GM23338 (cell line): Measurements from ENCODE around the gene ARFIP1. TPM values are rescaled to one million over a fixed set of nuclear protein-coding genes. Genes with fewer than 3 reads are reported as not detected.

ENCODE experiments used
- ATAC-seq: fragments of 200-7000 bp; cut with Tn5 transposase; 3 replicates; pipeline ENCODE4 v1.9.1; 2020
- DNase-seq: peaks from one replicate; pipeline ENCODE4 v3.0.0-alpha.2; 2015; ENCODE audit warnings: low spot score
- H2AFZ ChIP-seq: fragments of 200-600 bp; sonication (generic); 2 replicates; pipeline ENCODE4 v1.8.0; 2016; ENCODE audit warnings: antibody characterized with exemption, mild to moderate bottlenecking, moderate library complexity
- H3F3A ChIP-seq: fragments of 200-600 bp; sonication (generic); replicated peaks from 2 replicates; pipeline ENCODE4 v1.8.0; 2017; ENCODE audit warnings: antibody characterized with exemption, mixed run types, low read depth
- H3K27ac ChIP-seq: fragments of 200-600 bp; sonication (generic); 2 replicates; pipeline ENCODE4 v1.6.1; 2016; ENCODE audit warnings: low read depth
- H3K27me3 ChIP-seq: fragments of 200-600 bp; sonication (generic); 2 replicates; pipeline ENCODE4 v1.8.0; 2016; ENCODE audit warnings: mild to moderate bottlenecking, mixed run types, moderate library complexity; ENCODE audit not compliant: insufficient read depth
- H3K36me3 ChIP-seq: fragments of 200-600 bp; sonication (generic); 2 replicates; pipeline ENCODE4 v1.8.0; 2016; ENCODE audit warnings: mild to moderate bottlenecking; ENCODE audit not compliant: insufficient read depth
- H3K4me1 ChIP-seq: fragments of 200-600 bp; sonication (generic); 2 replicates; pipeline ENCODE4 v1.8.0; 2016; ENCODE audit warnings: mild to moderate bottlenecking, moderate library complexity; ENCODE audit not compliant: insufficient read depth
- H3K4me2 ChIP-seq: fragments of 200-600 bp; sonication (generic); 2 replicates; pipeline ENCODE4 v1.7.1; 2017; ENCODE audit warnings: mixed run types
- H3K4me3 ChIP-seq: fragments of 200-600 bp; sonication (generic); 2 replicates; pipeline ENCODE4 v1.6.1; 2016; ENCODE audit warnings: mixed run types
- H3K79me2 ChIP-seq: fragments of 200-600 bp; sonication (generic); replicated peaks from 2 replicates; pipeline ENCODE4 v1.8.0; 2017; ENCODE audit warnings: mild to moderate bottlenecking; ENCODE audit not compliant: insufficient read depth
- H3K9me2 ChIP-seq: fragments of 200-600 bp; sonication (generic); 2 replicates; pipeline ENCODE4 v1.8.0; 2017; ENCODE audit not compliant: insufficient read depth
- H4K20me1 ChIP-seq: fragments of 200-600 bp; sonication (generic); replicated peaks from 2 replicates; pipeline ENCODE4 v1.8.0; 2017; ENCODE audit warnings: mild to moderate bottlenecking; ENCODE audit not compliant: insufficient read depth
- H3K27ac Mint-ChIP-seq: 2 replicates; pipeline ENCODE4 v1.8.0; 2020; ENCODE audit warnings: inconsistent platforms, mild to moderate bottlenecking, moderate library complexity, mixed read lengths
- H3K27me3 Mint-ChIP-seq: 3 replicates; pipeline ENCODE4 v1.8.0; 2022; ENCODE audit warnings: low read depth, mild to moderate bottlenecking, moderate library complexity, mixed read lengths, inconsistent platforms; ENCODE audit not compliant: insufficient read depth, poor library complexity
- H3K36me3 Mint-ChIP-seq: 3 replicates; pipeline ENCODE4 v1.8.0; 2021; ENCODE audit warnings: low read depth, mild to moderate bottlenecking, inconsistent platforms, moderate library complexity, mixed read lengths
- H3K4me1 Mint-ChIP-seq: 3 replicates; pipeline ENCODE4 v1.8.0; 2020; ENCODE audit warnings: mild to moderate bottlenecking, inconsistent platforms, mixed read lengths
- H3K4me3 Mint-ChIP-seq: 3 replicates; pipeline ENCODE4 v1.8.0; 2021; ENCODE audit warnings: moderate library complexity, mild to moderate bottlenecking, inconsistent platforms, mixed read lengths
- H3K9me3 Mint-ChIP-seq: 3 replicates; pipeline ENCODE4 v1.8.0; 2020; ENCODE audit warnings: moderate library complexity, mild to moderate bottlenecking, inconsistent platforms, mixed read lengths
- CREB1 ChIP-seq: fragments of 250-450 bp; sonication (Bioruptor Pico); IDR thresholded peaks from 2 replicates; pipeline ENCODE4 v1.5.0; 2020; ENCODE audit warnings: low read depth, mild to moderate bottlenecking, moderate library complexity
- ETS1 ChIP-seq: IDR thresholded peaks from 2 replicates; pipeline ENCODE4 v1.6.1; 2016; ENCODE audit warnings: antibody characterized with exemption
- EZH2 ChIP-seq: fragments of 200-600 bp; sonication (generic); IDR thresholded peaks from one replicate; pipeline ENCODE4 v1.8.0; 2017; ENCODE audit warnings: antibody characterized with exemption, mild to moderate bottlenecking, low read depth; ENCODE audit not compliant: unreplicated experiment
- EZH2phosphoT487 ChIP-seq: fragments of 200-600 bp; sonication (generic); IDR thresholded peaks from one replicate; pipeline ENCODE4 v1.8.1; 2018; ENCODE audit warnings: antibody characterized with exemption; ENCODE audit not compliant: unreplicated experiment
- JUNB ChIP-seq: IDR thresholded peaks from one replicate; pipeline ENCODE4 v1.6.1; 2016; ENCODE audit warnings: antibody characterized with exemption; ENCODE audit not compliant: unreplicated experiment
- NANOG ChIP-seq: IDR thresholded peaks from 2 replicates; pipeline ENCODE4 v1.6.1; 2016; ENCODE audit warnings: antibody characterized with exemption, borderline replicate concordance
- POLR2AphosphoS5 ChIP-seq: IDR thresholded peaks from 2 replicates; pipeline ENCODE4 v1.6.1; 2016; ENCODE audit warnings: antibody characterized with exemption, low read depth
- STAT1 ChIP-seq: IDR thresholded peaks from one replicate; pipeline ENCODE4 v1.6.1; 2016; ENCODE audit warnings: antibody characterized with exemption; ENCODE audit not compliant: unreplicated experiment
- ZNF114 ChIP-seq: fragments of 250-450 bp; sonication (Bioruptor Pico); IDR thresholded peaks from 2 replicates; pipeline ENCODE4 v1.5.0; 2020; ENCODE audit warnings: mild to moderate bottlenecking, moderate library complexity
- ZNF331 ChIP-seq: fragments of 250-450 bp; sonication (Bioruptor Pico); IDR thresholded peaks from 2 replicates; pipeline ENCODE4 v1.5.0; 2020; ENCODE audit warnings: low read depth, mild to moderate bottlenecking, moderate library complexity
- polyA plus RNA-seq: library from polyadenylated mRNA; unstranded; fragments of >200 nt; fragmentation: Nextera tagmentation; extraction: Ambion mirVana; gene quantifications from 2 replicates; pipeline ENCODE4 v1.2.1, GENCODE V29; 2016
- total RNA-seq: library from RNA; depleted of rRNA; stranded (reverse); fragments of >200 nt; shearing (Covaris generic); gene quantifications from 2 replicates; pipeline ENCODE4 v1.2.3, GENCODE V29; 2014
- TF ChIP-seq, protein P1 (sequence below), 2 experiments: fragments of 200-600 bp in 1 of 2; sonication (generic) in 1 of 2; conservative IDR thresholded peaks; 2 replicates each; pipeline versions ENCODE4 v1.5.1 to v1.6.1; 2016 to 2017; ENCODE audit warnings: antibody characterized with exemption in 2 of 2, low read depth in 2 of 2, mild to moderate bottlenecking in 2 of 2, moderate library complexity in 1 of 2
- TF ChIP-seq, protein P2 (sequence below): IDR thresholded peaks from one replicate; pipeline ENCODE4 v1.6.1; 2018; ENCODE audit warnings: antibody characterized with exemption; ENCODE audit not compliant: unreplicated experiment
- TF ChIP-seq, protein P3 (sequence below): fragments of 250-450 bp; sonication (Bioruptor Pico); IDR thresholded peaks from 2 replicates; pipeline ENCODE4 v1.5.0; 2020; ENCODE audit warnings: mild to moderate bottlenecking, moderate library complexity

ARFIP1 gene
- total and polyA plus RNA-seq, 2 experiments from 2014 or later, result 46.0 to 49.6 TPM

DNA sequence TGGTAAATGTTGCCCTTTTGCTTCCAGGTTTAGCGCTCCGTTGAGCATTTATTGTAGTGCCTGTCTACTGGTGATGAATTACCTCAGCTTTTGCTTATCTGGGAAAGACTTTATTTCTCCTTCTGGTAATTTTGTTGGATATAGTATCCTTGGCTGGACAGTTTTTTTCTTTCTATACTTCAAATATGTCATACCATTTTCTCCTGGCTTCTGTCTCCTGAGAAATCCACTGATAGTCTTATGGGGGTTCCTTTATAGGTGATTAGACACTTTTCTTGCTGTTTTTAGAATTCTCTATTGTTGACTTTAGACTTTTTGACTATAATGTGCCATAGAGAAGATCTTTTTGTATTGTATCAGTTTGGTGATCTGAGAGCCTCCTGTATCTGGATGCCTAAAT is 73.5 kb downstream of the ARFIP1 start:
- Mint-ChIP-seq H3K4me3 (no peak overlapping the region), H3K27ac (no peak overlapping the region), H3K27me3 (no peaks in the 10 kb centered on the region), H3K4me1 (peaks cover 51% of the 10 kb centered on the region), H3K9me3 (peaks cover 24% of the 10 kb centered on the region), H3K36me3 (peaks cover 30% of the 10 kb centered on the region)
- no peaks in the 10 kb centered on the region for H4K20me1 ChIP-seq
- no peak overlapping the region for H2AFZ ChIP-seq
- peaks cover 5% of the 10 kb centered on the region; the same call in 1 of the 2 replicates for H3K36me3 ChIP-seq
- no peak overlapping the region for H3K4me3 ChIP-seq
- TF ChIP-seq EZH2 (no peak), ZNF114 (CRISPR knock-in tag) (no peak), ZNF331 (CRISPR knock-in tag) (no peak), EZH2phosphoT487 (no peak), POLR2AphosphoS5 (no peak), JUNB (no peak), NANOG (no peak), STAT1 (no peak), ETS1 (no peak), CREB1 (CRISPR knock-in tag) (no peak)
- TF ChIP-seq, protein P1, sequence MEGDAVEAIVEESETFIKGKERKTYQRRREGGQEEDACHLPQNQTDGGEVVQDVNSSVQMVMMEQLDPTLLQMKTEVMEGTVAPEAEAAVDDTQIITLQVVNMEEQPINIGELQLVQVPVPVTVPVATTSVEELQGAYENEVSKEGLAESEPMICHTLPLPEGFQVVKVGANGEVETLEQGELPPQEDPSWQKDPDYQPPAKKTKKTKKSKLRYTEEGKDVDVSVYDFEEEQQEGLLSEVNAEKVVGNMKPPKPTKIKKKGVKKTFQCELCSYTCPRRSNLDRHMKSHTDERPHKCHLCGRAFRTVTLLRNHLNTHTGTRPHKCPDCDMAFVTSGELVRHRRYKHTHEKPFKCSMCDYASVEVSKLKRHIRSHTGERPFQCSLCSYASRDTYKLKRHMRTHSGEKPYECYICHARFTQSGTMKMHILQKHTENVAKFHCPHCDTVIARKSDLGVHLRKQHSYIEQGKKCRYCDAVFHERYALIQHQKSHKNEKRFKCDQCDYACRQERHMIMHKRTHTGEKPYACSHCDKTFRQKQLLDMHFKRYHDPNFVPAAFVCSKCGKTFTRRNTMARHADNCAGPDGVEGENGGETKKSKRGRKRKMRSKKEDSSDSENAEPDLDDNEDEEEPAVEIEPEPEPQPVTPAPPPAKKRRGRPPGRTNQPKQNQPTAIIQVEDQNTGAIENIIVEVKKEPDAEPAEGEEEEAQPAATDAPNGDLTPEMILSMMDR (conservative IDR thresholded peaks at IDR 0.05; ENCODE audit: low read depth in 2 of 2), result no peak
- TF ChIP-seq, protein P2, sequence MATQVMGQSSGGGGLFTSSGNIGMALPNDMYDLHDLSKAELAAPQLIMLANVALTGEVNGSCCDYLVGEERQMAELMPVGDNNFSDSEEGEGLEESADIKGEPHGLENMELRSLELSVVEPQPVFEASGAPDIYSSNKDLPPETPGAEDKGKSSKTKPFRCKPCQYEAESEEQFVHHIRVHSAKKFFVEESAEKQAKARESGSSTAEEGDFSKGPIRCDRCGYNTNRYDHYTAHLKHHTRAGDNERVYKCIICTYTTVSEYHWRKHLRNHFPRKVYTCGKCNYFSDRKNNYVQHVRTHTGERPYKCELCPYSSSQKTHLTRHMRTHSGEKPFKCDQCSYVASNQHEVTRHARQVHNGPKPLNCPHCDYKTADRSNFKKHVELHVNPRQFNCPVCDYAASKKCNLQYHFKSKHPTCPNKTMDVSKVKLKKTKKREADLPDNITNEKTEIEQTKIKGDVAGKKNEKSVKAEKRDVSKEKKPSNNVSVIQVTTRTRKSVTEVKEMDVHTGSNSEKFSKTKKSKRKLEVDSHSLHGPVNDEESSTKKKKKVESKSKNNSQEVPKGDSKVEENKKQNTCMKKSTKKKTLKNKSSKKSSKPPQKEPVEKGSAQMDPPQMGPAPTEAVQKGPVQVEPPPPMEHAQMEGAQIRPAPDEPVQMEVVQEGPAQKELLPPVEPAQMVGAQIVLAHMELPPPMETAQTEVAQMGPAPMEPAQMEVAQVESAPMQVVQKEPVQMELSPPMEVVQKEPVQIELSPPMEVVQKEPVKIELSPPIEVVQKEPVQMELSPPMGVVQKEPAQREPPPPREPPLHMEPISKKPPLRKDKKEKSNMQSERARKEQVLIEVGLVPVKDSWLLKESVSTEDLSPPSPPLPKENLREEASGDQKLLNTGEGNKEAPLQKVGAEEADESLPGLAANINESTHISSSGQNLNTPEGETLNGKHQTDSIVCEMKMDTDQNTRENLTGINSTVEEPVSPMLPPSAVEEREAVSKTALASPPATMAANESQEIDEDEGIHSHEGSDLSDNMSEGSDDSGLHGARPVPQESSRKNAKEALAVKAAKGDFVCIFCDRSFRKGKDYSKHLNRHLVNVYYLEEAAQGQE, result no peak
- TF ChIP-seq, protein P3, sequence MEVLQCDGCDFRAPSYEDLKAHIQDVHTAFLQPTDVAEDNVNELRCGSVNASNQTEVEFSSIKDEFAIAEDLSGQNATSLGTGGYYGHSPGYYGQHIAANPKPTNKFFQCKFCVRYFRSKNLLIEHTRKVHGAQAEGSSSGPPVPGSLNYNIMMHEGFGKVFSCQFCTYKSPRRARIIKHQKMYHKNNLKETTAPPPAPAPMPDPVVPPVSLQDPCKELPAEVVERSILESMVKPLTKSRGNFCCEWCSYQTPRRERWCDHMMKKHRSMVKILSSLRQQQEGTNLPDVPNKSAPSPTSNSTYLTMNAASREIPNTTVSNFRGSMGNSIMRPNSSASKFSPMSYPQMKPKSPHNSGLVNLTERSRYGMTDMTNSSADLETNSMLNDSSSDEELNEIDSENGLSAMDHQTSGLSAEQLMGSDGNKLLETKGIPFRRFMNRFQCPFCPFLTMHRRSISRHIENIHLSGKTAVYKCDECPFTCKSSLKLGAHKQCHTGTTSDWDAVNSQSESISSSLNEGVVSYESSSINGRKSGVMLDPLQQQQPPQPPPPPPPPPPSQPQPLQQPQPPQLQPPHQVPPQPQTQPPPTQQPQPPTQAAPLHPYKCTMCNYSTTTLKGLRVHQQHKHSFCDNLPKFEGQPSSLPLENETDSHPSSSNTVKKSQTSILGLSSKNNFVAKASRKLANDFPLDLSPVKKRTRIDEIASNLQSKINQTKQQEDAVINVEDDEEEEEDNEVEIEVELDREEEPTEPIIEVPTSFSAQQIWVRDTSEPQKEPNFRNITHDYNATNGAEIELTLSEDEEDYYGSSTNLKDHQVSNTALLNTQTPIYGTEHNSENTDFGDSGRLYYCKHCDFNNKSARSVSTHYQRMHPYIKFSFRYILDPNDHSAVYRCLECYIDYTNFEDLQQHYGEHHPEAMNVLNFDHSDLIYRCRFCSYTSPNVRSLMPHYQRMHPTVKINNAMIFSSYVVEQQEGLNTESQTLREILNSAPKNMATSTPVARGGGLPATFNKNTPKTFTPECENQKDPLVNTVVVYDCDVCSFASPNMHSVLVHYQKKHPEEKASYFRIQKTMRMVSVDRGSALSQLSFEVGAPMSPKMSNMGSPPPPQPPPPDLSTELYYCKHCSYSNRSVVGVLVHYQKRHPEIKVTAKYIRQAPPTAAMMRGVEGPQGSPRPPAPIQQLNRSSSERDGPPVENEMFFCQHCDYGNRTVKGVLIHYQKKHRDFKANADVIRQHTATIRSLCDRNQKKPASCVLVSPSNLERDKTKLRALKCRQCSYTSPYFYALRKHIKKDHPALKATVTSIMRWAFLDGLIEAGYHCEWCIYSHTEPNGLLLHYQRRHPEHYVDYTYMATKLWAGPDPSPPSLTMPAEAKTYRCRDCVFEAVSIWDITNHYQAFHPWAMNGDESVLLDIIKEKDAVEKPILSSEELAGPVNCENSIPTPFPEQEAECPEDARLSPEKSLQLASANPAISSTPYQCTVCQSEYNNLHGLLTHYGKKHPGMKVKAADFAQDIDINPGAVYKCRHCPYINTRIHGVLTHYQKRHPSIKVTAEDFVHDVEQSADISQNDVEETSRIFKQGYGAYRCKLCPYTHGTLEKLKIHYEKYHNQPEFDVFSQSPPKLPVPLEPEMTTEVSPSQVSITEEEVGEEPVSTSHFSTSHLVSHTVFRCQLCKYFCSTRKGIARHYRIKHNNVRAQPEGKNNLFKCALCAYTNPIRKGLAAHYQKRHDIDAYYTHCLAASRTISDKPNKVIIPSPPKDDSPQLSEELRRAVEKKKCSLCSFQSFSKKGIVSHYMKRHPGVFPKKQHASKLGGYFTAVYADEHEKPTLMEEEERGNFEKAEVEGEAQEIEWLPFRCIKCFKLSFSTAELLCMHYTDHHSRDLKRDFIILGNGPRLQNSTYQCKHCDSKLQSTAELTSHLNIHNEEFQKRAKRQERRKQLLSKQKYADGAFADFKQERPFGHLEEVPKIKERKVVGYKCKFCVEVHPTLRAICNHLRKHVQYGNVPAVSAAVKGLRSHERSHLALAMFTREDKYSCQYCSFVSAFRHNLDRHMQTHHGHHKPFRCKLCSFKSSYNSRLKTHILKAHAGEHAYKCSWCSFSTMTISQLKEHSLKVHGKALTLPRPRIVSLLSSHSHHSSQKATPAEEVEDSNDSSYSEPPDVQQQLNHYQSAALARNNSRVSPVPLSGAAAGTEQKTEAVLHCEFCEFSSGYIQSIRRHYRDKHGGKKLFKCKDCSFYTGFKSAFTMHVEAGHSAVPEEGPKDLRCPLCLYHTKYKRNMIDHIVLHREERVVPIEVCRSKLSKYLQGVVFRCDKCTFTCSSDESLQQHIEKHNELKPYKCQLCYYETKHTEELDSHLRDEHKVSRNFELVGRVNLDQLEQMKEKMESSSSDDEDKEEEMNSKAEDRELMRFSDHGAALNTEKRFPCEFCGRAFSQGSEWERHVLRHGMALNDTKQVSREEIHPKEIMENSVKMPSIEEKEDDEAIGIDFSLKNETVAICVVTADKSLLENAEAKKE, result no peak
- no peak for ATAC-seq
- DNase-seq, result no peak
- no peaks in the 10 kb centered on the region for H3K27me3 ChIP-seq
- no peak overlapping the region for H3K4me2 ChIP-seq
- peaks cover 36% of the 10 kb centered on the region for H3K79me2 ChIP-seq
- H3F3A ChIP-seq, result no peaks in the 10 kb centered on the region
- H3K4me1 ChIP-seq, result peaks cover 45% of the 10 kb centered on the region
- H3K27ac ChIP-seq, result no peak overlapping the region
- H3K9me2 ChIP-seq, result no peaks in the 10 kb centered on the region
